Measurements from ENCODE around the gene NUDT3.

The NUDT3 gene

GRCh38 chr6:34319471-34319885 lies 73.0 kb downstream of the NUDT3 start:
- DNase-seq (ENCODE audit: low spot score) = no peak

GRCh38 chr6:34318499-34319470 lies 73.7 kb downstream of the NUDT3 start:
- no peak for DNase-seq (ENCODE audit: low spot score)

GRCh38 chr6:34317882-34318498 lies 74.5 kb downstream of the NUDT3 start:
- no peak for DNase-seq (ENCODE audit: low spot score)

GRCh38 chr6:34317172-34317477 lies 75.3 kb downstream of the NUDT3 start:
- DNase-seq (ENCODE audit: low spot score) = no peak

GRCh38 chr6:34316431-34317171 lies 75.9 kb downstream of the NUDT3 start:
- no peak for DNase-seq (ENCODE audit: low spot score)

- DNase-seq (ENCODE audit: low spot score) = no peak
These were observed 76.7 kb downstream of the NUDT3 start for GRCh38 chr6:34315780-34316179.

- DNase-seq (ENCODE audit: low spot score) = no peak
These were observed 77.2 kb downstream of the NUDT3 start for GRCh38 chr6:34315256-34315655.

- no peak for DNase-seq (ENCODE audit: low spot score)
These were observed 80.2 kb downstream of the NUDT3 start for GRCh38 chr6:34312259-34312658.

GRCh38 chr6:34310817-34311216 lies 81.7 kb downstream of the NUDT3 start:
- DNase-seq (ENCODE audit: low spot score) = no peak

- no peak for DNase-seq (ENCODE audit: low spot score)
These were observed 84.0 kb downstream of the NUDT3 start for GRCh38 chr6:34308483-34308882.

- DNase-seq (ENCODE audit: low spot score) = no peak
These were observed 86.3 kb downstream of the NUDT3 start for GRCh38 chr6:34305982-34306708.

GRCh38 chr6:34305497-34305896 lies 87.0 kb downstream of the NUDT3 start:
- no peak for DNase-seq (ENCODE audit: low spot score)

- DNase-seq (ENCODE audit: low spot score) = no peak
These were observed 88.3 kb downstream of the NUDT3 start for GRCh38 chr6:34304164-34304563.

GRCh38 chr6:34302929-34303328 lies 89.5 kb downstream of the NUDT3 start:
- DNase-seq (ENCODE audit: low spot score) = no peak

- no peak for DNase-seq (ENCODE audit: low spot score)
These were observed 91.1 kb downstream of the NUDT3 start for GRCh38 chr6:34301408-34301807.

- no peak for DNase-seq (ENCODE audit: low spot score)
These were observed 92.1 kb downstream of the NUDT3 start for GRCh38 chr6:34300332-34300751.

GRCh38 chr6:34298941-34299340 lies 93.5 kb downstream of the NUDT3 start:
- no peak for DNase-seq (ENCODE audit: low spot score)

- DNase-seq (ENCODE audit: low spot score) = no peak
These were observed 96.7 kb downstream of the NUDT3 start for GRCh38 chr6:34295721-34296120.

- DNase-seq (ENCODE audit: low spot score) = no peak
These were observed 99.5 kb downstream of the NUDT3 start for GRCh38 chr6:34292954-34293353.

GRCh38 chr6:34289137-34289536 lies 103.3 kb downstream of the NUDT3 start:
- DNase-seq (ENCODE audit: low spot score) = no peak

- DNase-seq (ENCODE audit: low spot score) = no peak
These were observed 103.9 kb downstream of the NUDT3 start for GRCh38 chr6:34288581-34288980.

Data from HuH-7.5 (cell line).